ENCODE measurements around the gene SYTL3.
"Not testable (repeated sequence)": the region's sequence is repeated elsewhere in the genome, so short reads cannot be mapped to it uniquely, and the experiment has no call there.

GRCh38 chr6:158632538-158633119, 17.2 kb upstream of the SYTL3 start:
- not testable (repeated sequence) for TF ChIP-seq TARDBP (IDR thresholded peaks at IDR 0.05); ARNT (IDR thresholded peaks at IDR 0.05); FOXK2 (IDR thresholded peaks at IDR 0.05); PKNOX1 (IDR thresholded peaks at IDR 0.05); BHLHE40 (IDR thresholded peaks at IDR 0.05; ENCODE audit: borderline replicate concordance); FOXM1 (IDR thresholded peaks at IDR 0.05; ENCODE audit: borderline replicate concordance); NFRKB (IDR thresholded peaks at IDR 0.05); ZNF384 (IDR thresholded peaks at IDR 0.05); HDGF (IDR thresholded peaks at IDR 0.05; ENCODE audit: borderline replicate concordance); L3MBTL2 (conservative IDR thresholded peaks at IDR 0.05); SUZ12 (IDR thresholded peaks at IDR 0.05); SP1 (IDR thresholded peaks at IDR 0.05)

Measured in HEK293T (cell line).